ENCODE results near the gene ZHX3. TPM values are rescaled to one million over a fixed set of nuclear protein-coding genes. Genes with fewer than 3 reads are reported as not detected.

Gene ZHX3
- total RNA-seq, 2 donors from 2014 or later = 10.9 to 11.9 TPM

DNA sequence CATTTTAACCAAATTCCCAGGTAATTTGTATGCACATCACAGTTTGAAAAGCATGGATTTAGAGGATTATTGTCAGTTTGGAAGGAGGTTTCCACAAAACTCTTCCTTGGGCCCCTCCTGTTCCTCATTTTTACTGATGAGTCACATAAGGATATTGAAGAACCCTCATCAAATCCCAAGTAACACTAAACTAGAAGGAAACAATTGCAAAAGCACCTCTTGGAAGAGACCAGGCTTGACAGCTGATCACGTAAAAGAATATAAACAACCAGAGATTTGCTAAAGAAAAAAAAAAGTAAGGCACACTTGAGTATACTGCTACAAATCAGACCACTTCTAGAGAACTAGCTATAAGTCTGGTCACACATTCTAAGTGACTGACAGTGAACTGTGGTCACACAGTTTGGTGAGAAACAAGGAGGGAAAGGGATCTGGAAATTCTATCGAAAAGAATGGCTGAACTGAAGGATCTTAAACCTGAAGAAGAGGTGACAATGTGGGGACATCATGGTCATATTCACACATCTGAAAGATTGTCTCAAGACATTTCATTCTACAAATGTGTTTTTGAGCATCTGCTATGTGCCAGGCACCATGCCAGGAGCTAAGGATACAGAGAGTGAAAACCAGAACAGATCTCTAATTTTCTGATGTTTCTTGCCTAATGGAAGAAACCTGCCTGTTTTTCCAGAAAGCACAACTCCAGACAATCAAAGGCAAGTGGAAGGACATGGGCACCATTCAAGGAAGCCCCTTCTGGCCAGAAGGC is 24.1 kb downstream of the ZHX3 start:
- Histone ChIP-seq H3K36me3 (replicated peaks in 1 of 2; ENCODE audit: insufficient read depth in 1 of 2, low read depth in 2 of 2) (no peaks in the 10 kb centered on the region), H3K9me3 (no peaks in the 10 kb centered on the region), H3K4me1 (peaks cover 10% of the 10 kb centered on the region), H3K27me3 (no peaks in the 10 kb centered on the region), H3K27ac (no peak overlapping the region), H3K4me3 (no peak overlapping the region)
- intact Hi-C loops (cut with DNase I) = no loop called here
- WGBS, 2 donors = 75 to 76% methylated on average over 2 of the region's 2 CpGs
- DNase-seq (no peak), ATAC-seq (no peak)
- TF ChIP-seq, protein P1, sequence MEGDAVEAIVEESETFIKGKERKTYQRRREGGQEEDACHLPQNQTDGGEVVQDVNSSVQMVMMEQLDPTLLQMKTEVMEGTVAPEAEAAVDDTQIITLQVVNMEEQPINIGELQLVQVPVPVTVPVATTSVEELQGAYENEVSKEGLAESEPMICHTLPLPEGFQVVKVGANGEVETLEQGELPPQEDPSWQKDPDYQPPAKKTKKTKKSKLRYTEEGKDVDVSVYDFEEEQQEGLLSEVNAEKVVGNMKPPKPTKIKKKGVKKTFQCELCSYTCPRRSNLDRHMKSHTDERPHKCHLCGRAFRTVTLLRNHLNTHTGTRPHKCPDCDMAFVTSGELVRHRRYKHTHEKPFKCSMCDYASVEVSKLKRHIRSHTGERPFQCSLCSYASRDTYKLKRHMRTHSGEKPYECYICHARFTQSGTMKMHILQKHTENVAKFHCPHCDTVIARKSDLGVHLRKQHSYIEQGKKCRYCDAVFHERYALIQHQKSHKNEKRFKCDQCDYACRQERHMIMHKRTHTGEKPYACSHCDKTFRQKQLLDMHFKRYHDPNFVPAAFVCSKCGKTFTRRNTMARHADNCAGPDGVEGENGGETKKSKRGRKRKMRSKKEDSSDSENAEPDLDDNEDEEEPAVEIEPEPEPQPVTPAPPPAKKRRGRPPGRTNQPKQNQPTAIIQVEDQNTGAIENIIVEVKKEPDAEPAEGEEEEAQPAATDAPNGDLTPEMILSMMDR (IDR thresholded peaks at IDR 0.05) = no peak
- TF ChIP-seq POLR2A (IDR thresholded peaks at IDR 0.05) = no peak

DNA sequence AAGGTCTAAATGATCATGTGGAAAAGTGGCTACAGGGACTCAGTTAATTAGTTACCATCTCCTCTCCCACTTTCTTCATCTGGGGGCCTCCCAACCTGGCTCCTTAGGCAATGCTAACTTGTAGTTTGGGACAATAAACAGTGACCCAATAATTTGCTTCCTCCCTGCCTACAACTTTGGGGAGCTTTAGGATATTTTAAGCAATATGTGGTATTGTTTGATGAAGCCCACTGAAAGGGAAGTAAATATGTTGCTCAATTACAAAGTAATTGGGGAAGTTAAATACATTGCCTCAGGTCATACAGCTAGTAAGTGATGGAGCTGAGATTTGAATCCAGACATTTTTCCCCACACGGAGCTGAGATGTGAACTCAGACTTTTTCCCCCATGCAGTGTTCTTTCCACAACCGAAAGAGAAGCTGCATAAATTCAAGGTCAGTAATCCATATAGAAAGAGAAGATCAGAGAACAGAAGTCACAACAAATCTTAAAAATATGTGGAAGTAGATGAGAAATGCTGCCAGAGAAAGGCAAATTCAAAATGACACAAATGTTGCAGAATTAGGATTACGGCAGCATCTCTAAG is 26.6 kb downstream of the ZHX3 start:
- H3K36me3 ChIP-seq (replicated peaks in 1 of 2; ENCODE audit: insufficient read depth in 1 of 2, low read depth in 2 of 2) = no peaks in the 10 kb centered on the region
- peaks cover 6% of the 10 kb centered on the region for H3K4me1 ChIP-seq
- intact Hi-C loops (cut with DNase I) = no loop called here
- no peak overlapping the region for H3K27ac ChIP-seq
- no peak for DNase-seq
- no peak for ATAC-seq
- no peak overlapping the region for H3K4me3 ChIP-seq
- WGBS, 2 donors = 60 to 72% methylated on average over 3 of the region's 3 CpGs
- TF ChIP-seq POLR2A (IDR thresholded peaks at IDR 0.05) = no peak
- TF ChIP-seq, protein P1 (IDR thresholded peaks at IDR 0.05) = no peak
- H3K9me3 ChIP-seq = peaks cover 0 to 6% (median 0%) of the 10 kb centered on the region in 3 donors
- no peaks in the 10 kb centered on the region for H3K27me3 ChIP-seq

DNA sequence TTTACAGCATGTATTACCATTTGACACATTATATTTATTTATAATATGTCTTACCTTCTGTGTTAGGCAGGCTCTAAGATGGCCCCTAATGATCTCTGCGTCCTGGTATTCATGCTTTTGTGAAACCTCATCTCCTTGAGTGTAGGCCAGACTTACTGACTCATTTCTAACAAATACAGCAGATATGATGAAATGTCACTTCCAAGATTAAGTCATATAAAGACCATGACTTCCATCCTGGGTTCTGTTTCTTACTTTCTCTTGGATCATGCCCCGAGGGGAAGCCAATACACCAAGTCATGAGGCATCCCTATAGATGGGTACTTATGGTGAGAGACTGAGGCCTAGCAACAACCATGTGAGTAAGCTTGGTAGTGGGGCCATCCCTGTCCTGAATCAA is 30.2 kb downstream of the ZHX3 start:
- intact Hi-C loops (cut with DNase I) = no loop called here
- H3K27ac ChIP-seq = no peak overlapping the region
- 91 to 100% methylated on average over 2 of the region's 2 CpGs for WGBS, 2 donors
- peaks cover 0 to 6% (median 0%) of the 10 kb centered on the region in 3 donors for H3K9me3 ChIP-seq
- DNase-seq (no peak), ATAC-seq (no peak)
- no peaks in the 10 kb centered on the region for H3K36me3 ChIP-seq (replicated peaks in 1 of 2; ENCODE audit: insufficient read depth in 1 of 2, low read depth in 2 of 2)
- peaks cover 6% of the 10 kb centered on the region for H3K4me1 ChIP-seq
- no peaks in the 10 kb centered on the region for H3K27me3 ChIP-seq
- TF ChIP-seq POLR2A (IDR thresholded peaks at IDR 0.05) = no peak
- TF ChIP-seq, protein P1 (IDR thresholded peaks at IDR 0.05) = no peak
- H3K4me3 ChIP-seq = no peak overlapping the region

DNA sequence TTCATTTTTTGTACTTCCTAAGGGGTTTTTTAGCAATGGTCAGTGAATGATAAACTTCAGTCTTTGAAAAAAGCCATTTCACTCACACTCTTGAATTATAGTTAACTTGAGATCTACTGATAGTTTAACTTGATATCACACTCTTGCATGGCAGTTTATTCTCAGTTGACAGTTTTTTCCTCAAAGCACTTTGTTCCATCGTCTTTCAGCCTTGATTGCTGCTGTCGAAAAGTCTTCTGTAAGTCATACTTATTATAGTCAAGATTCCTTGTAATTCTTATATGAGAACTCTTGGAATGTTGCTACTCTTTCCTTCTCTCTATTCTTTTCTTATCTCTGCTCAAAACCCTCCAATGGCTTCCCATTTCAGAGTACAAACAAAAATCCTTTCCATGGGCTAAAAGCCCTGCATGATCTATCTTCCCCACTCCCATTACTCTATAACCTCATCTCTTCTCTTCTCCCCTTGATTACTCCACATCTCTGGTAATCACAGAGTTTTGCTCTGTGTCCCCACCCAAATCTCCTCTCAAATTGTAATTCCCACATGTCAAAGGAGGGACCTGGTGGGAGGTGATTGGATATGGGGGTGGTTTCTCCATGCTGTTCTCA is 31.2 kb downstream of the ZHX3 start:
- H3K36me3 ChIP-seq (replicated peaks in 1 of 2; ENCODE audit: insufficient read depth in 1 of 2, low read depth in 2 of 2) = no peaks in the 10 kb centered on the region
- no peak overlapping the region for H3K4me3 ChIP-seq
- TF ChIP-seq, protein P1 (IDR thresholded peaks at IDR 0.05) = no peak
- no peak for TF ChIP-seq POLR2A (IDR thresholded peaks at IDR 0.05)
- H3K27me3 ChIP-seq = no peaks in the 10 kb centered on the region
- peaks cover 6% of the 10 kb centered on the region for H3K4me1 ChIP-seq
- intact Hi-C loops (cut with DNase I) = no loop called here
- 90 to 98% methylated on average over 2 of the region's 2 CpGs for WGBS, 2 donors
- no peak overlapping the region for H3K27ac ChIP-seq
- ATAC-seq (no peak), DNase-seq (no peak)
- H3K9me3 ChIP-seq = peaks cover 0 to 6% (median 0%) of the 10 kb centered on the region in 3 donors
